Measurements from ENCODE around the gene CST3.

CST3 gene

GRCh38 chr20:23658989-23659609 lies 21.3 kb upstream of the CST3 start:
- DNase-seq (ENCODE audit: low read depth in 1 of 2, low spot score in 1 of 2), result no peak
- no peak for TF ChIP-seq JUND (IDR thresholded peaks at IDR 0.05; ENCODE audit: low read depth)
- in situ Hi-C loops (cut with HindIII; ENCODE audit: low pct_unique_long_range_greater_than_20kb, low sequenced_read_pairs), result no loop called here

- TF ChIP-seq JUND (IDR thresholded peaks at IDR 0.05; ENCODE audit: low read depth), result no peak
- DNase-seq (ENCODE audit: low read depth in 1 of 2, low spot score in 1 of 2), result no peak
- in situ Hi-C loops (cut with HindIII; ENCODE audit: low pct_unique_long_range_greater_than_20kb, low sequenced_read_pairs), result no loop called here
Measured at GRCh38 chr20:23658336-23658735, 20.6 kb upstream of the CST3 start.

GRCh38 chr20:23657202-23657601 lies 19.4 kb upstream of the CST3 start:
- in situ Hi-C loops (cut with HindIII; ENCODE audit: low pct_unique_long_range_greater_than_20kb, low sequenced_read_pairs), result no loop called here
- no peak for DNase-seq (ENCODE audit: low read depth in 1 of 2, low spot score in 1 of 2)
- no peak for TF ChIP-seq JUND (IDR thresholded peaks at IDR 0.05; ENCODE audit: low read depth)

GRCh38 chr20:23656372-23656771 lies 18.6 kb upstream of the CST3 start:
- DNase-seq (ENCODE audit: low read depth in 1 of 2, low spot score in 1 of 2), result no peak
- in situ Hi-C loops (cut with HindIII; ENCODE audit: low pct_unique_long_range_greater_than_20kb, low sequenced_read_pairs), result no loop called here

GRCh38 chr20:23655491-23656211 lies 17.9 kb upstream of the CST3 start:
- in situ Hi-C loops (cut with HindIII; ENCODE audit: low pct_unique_long_range_greater_than_20kb, low sequenced_read_pairs), result no loop called here
- DNase-seq (ENCODE audit: low read depth in 1 of 2, low spot score in 1 of 2), result no peak

More at GRCh38 chr20:23656372-23656771, 18.6 kb upstream of the CST3 start:
- no peak for TF ChIP-seq JUND (IDR thresholded peaks at IDR 0.05; ENCODE audit: low read depth)

GRCh38 chr20:23654717-23655116 lies 17.0 kb upstream of the CST3 start:
- TF ChIP-seq JUND (IDR thresholded peaks at IDR 0.05; ENCODE audit: low read depth), result no peak
- no peak for DNase-seq (ENCODE audit: low read depth in 1 of 2, low spot score in 1 of 2)
- in situ Hi-C loops (cut with HindIII; ENCODE audit: low pct_unique_long_range_greater_than_20kb, low sequenced_read_pairs), result no loop called here

More at GRCh38 chr20:23655491-23656211, 17.9 kb upstream of the CST3 start:
- no peak for TF ChIP-seq JUND (IDR thresholded peaks at IDR 0.05; ENCODE audit: low read depth)

- no peak for TF ChIP-seq JUND (IDR thresholded peaks at IDR 0.05; ENCODE audit: low read depth)
- in situ Hi-C loops (cut with HindIII; ENCODE audit: low pct_unique_long_range_greater_than_20kb, low sequenced_read_pairs), result no loop called here
- DNase-seq (ENCODE audit: low read depth in 1 of 2, low spot score in 1 of 2), result no peak
Measured at GRCh38 chr20:23654000-23654399, 16.2 kb upstream of the CST3 start.

- DNase-seq (ENCODE audit: low read depth in 1 of 2, low spot score in 1 of 2), result no peak
- in situ Hi-C loops (cut with HindIII; ENCODE audit: low pct_unique_long_range_greater_than_20kb, low sequenced_read_pairs), result no loop called here
- TF ChIP-seq JUND (IDR thresholded peaks at IDR 0.05; ENCODE audit: low read depth), result no peak
Measured at GRCh38 chr20:23653400-23653938, 15.7 kb upstream of the CST3 start.

GRCh38 chr20:23652926-23653325 lies 15.2 kb upstream of the CST3 start:
- in situ Hi-C loops (cut with HindIII; ENCODE audit: low pct_unique_long_range_greater_than_20kb, low sequenced_read_pairs), result no loop called here
- no peak for DNase-seq (ENCODE audit: low read depth in 1 of 2, low spot score in 1 of 2)
- no peak for TF ChIP-seq JUND (IDR thresholded peaks at IDR 0.05; ENCODE audit: low read depth)

- no peak for DNase-seq (ENCODE audit: low read depth in 1 of 2, low spot score in 1 of 2)
- TF ChIP-seq JUND (IDR thresholded peaks at IDR 0.05; ENCODE audit: low read depth), result no peak
- in situ Hi-C loops (cut with HindIII; ENCODE audit: low pct_unique_long_range_greater_than_20kb, low sequenced_read_pairs), result no loop called here
Measured at GRCh38 chr20:23652371-23652770, 14.6 kb upstream of the CST3 start.

- no peak for TF ChIP-seq JUND (IDR thresholded peaks at IDR 0.05; ENCODE audit: low read depth)
- in situ Hi-C loops (cut with HindIII; ENCODE audit: low pct_unique_long_range_greater_than_20kb, low sequenced_read_pairs), result no loop called here
- no peak for DNase-seq (ENCODE audit: low read depth in 1 of 2, low spot score in 1 of 2)
Measured at GRCh38 chr20:23651117-23651516, 13.4 kb upstream of the CST3 start.

- no peak for DNase-seq (ENCODE audit: low read depth in 1 of 2, low spot score in 1 of 2)
- in situ Hi-C loops (cut with HindIII; ENCODE audit: low pct_unique_long_range_greater_than_20kb, low sequenced_read_pairs), result no loop called here
- TF ChIP-seq JUND (IDR thresholded peaks at IDR 0.05; ENCODE audit: low read depth), result no peak
Measured at GRCh38 chr20:23649830-23650417, 12.2 kb upstream of the CST3 start.

- no peak for DNase-seq (ENCODE audit: low read depth in 1 of 2, low spot score in 1 of 2)
- no peak for TF ChIP-seq JUND (IDR thresholded peaks at IDR 0.05; ENCODE audit: low read depth)
- in situ Hi-C loops (cut with HindIII; ENCODE audit: low pct_unique_long_range_greater_than_20kb, low sequenced_read_pairs), result no loop called here
Measured at GRCh38 chr20:23649242-23649641, 11.5 kb upstream of the CST3 start.
